GM10248 (cell line): ENCODE results near the gene EMX2.
"Not testable (repeated sequence)": the region's sequence is repeated elsewhere in the genome, so short reads cannot be mapped to it uniquely, and the experiment has no call there.

Experiments
- CTCF ChIA-PET: fragments of 300-600 bp; sonication (Branson Sonifier 250); formaldehyde crosslinking; extraction: SDS; loops from one replicate; lab custom pipeline; 2021; ENCODE audit warnings: antibody characterized with exemption; lab: Yijun Ruan, JAX
- POLR2A ChIA-PET: fragments of 350-650 bp; sonication (Branson Sonifier 250); formaldehyde crosslinking; extraction: SDS; loops from one replicate; lab custom pipeline; 2020; ENCODE audit warnings: antibody characterized with exemption; lab: Yijun Ruan, JAX
- DNase-seq: peaks from one replicate; pipeline ENCODE4 v3.0.0; 2012; ENCODE audit errors: extremely low spot score
- CTCF ChIP-seq: IDR thresholded peaks from 2 replicates; pipeline ENCODE4 v1.5.1; 2012; ENCODE audit warnings: mild to moderate bottlenecking, low read depth; ENCODE audit errors: extremely low read depth, missing control alignments, control extremely low read depth

Gene EMX2

GRCh38 chr10:117501460-117502035 lies 41.0 kb upstream of the EMX2 start:
- TF ChIP-seq CTCF = no peak
- DNase-seq = no peak
- CTCF ChIA-PET = interaction anchor here (1.3 kb wide), 2 partner anchors 59 to 739 kb away, joined by 3 read pairs; no protein-coding TSS in a partner anchor
- POLR2A ChIA-PET = no interaction called here

GRCh38 chr10:117502421-117503243 lies 39.9 kb upstream of the EMX2 start:
- no peak for DNase-seq
- no peak for TF ChIP-seq CTCF
- ChIA-PET CTCF (interaction anchor here (1.3 to 1.5 kb wide), 4 partner anchors 11 to 738 kb away, joined by 3 to 4 read pairs (median 3); no protein-coding TSS in a partner anchor), POLR2A (no interaction called here)

- POLR2A ChIA-PET = no interaction called here
Measured at GRCh38 chr10:117503244-117504205, 39.0 kb upstream of the EMX2 start.

GRCh38 chr10:117504562-117504961 lies 38.0 kb upstream of the EMX2 start:
- POLR2A ChIA-PET = no interaction called here
- no peak for TF ChIP-seq CTCF
- CTCF ChIA-PET = interaction anchor here (1.5 to 3.4 kb wide), 2 partner anchors 8 to 14 kb away, joined by 3 to 12 read pairs; no protein-coding TSS in a partner anchor
- DNase-seq = no peak

More at GRCh38 chr10:117503244-117504205, 39.0 kb upstream of the EMX2 start:
- CTCF ChIA-PET = interaction anchor here (1.5 kb wide), 3 partner anchors 10 to 35 kb away, joined by 3 to 4 read pairs (median 3); no protein-coding TSS in a partner anchor
- no peak for TF ChIP-seq CTCF
- no peak for DNase-seq

- DNase-seq, POLR2A ChIA-PET: not testable (repeated sequence)
- CTCF ChIA-PET = interaction anchor here (3.4 kb wide), 1 partner anchor 10 kb away, joined by 12 read pairs; no protein-coding TSS in a partner anchor
Measured at GRCh38 chr10:117507081-117507480, 35.5 kb upstream of the EMX2 start.

- TF ChIP-seq CTCF = no peak
- ChIA-PET POLR2A (no interaction called here), CTCF (interaction anchor here (2.4 kb wide), 1 partner anchor 13 kb away, joined by 9 read pairs; no protein-coding TSS in a partner anchor)
- no peak for DNase-seq
Measured at GRCh38 chr10:117509573-117509972, 33.0 kb upstream of the EMX2 start.
